MM.1S (cell line): ENCODE measurements around the gene HADH.

Source experiments
- EZH2 ChIP-seq: fragments of 300-600 bp; sonication (generic); optimal IDR thresholded peaks from 2 replicates; pipeline ENCODE3; 2017; ENCODE audit warnings: low read depth, mild to moderate bottlenecking, antibody characterized with exemption, low read length, mixed read lengths
- EZH2phosphoT487 ChIP-seq: fragments of 300-600 bp; sonication (generic); IDR thresholded peaks from 2 replicates; pipeline ENCODE4 v1.6.1; 2018; ENCODE audit warnings: antibody characterized with exemption, low read length
- TF ChIP-seq, protein P1 (sequence below): fragments of 300-600 bp; sonication (generic); IDR thresholded peaks from 2 replicates; pipeline ENCODE4 v1.5.1; 2016; ENCODE audit warnings: antibody characterized with exemption, low read length, mixed read lengths

DNA sequence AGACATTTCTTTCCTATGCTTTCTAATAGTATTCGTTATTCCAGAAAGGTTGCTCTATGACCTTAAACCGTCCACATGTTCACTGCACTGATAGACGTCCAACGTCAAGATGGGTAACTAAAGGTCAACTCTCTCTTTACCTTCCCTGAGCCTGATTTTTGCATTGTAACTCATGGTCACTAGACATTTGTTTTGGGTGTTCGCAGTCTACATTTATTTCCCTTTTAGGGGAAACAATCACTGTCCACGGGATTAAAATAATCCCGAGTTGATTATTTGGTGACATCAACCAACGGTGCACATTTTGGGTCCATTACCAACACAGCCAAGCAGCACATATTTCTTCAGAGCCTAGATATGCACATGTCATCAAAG lies 540 bp upstream of the HADH start:
- TF ChIP-seq, protein P1, sequence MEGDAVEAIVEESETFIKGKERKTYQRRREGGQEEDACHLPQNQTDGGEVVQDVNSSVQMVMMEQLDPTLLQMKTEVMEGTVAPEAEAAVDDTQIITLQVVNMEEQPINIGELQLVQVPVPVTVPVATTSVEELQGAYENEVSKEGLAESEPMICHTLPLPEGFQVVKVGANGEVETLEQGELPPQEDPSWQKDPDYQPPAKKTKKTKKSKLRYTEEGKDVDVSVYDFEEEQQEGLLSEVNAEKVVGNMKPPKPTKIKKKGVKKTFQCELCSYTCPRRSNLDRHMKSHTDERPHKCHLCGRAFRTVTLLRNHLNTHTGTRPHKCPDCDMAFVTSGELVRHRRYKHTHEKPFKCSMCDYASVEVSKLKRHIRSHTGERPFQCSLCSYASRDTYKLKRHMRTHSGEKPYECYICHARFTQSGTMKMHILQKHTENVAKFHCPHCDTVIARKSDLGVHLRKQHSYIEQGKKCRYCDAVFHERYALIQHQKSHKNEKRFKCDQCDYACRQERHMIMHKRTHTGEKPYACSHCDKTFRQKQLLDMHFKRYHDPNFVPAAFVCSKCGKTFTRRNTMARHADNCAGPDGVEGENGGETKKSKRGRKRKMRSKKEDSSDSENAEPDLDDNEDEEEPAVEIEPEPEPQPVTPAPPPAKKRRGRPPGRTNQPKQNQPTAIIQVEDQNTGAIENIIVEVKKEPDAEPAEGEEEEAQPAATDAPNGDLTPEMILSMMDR, result no peak
- TF ChIP-seq EZH2 (no peak), EZH2phosphoT487 (no peak)
